Measurements from ENCODE around the gene ME3.
A peak's percentile ranks its signal among the peaks of the same experiment; 100 is the strongest.

ME3 gene

GRCh38 chr11:86702220-86702983, 30.0 kb upstream of the ME3 start:
- no peak for DNase-seq
- Mint-ChIP-seq H3K4me3 (no peak overlapping the region), H3K27ac (no peak overlapping the region), H3K4me1 (ENCODE audit: low read depth) (peaks cover 7% of the 10 kb centered on the region), H3K27me3 (peaks cover 13% of the 10 kb centered on the region), H3K9me3 (no peaks in the 10 kb centered on the region), H3K36me3 (ENCODE audit: low read depth) (no peaks in the 10 kb centered on the region)

- H3K9me3 Mint-ChIP-seq: no peaks in the 10 kb centered on the region
- H3K36me3 Mint-ChIP-seq (ENCODE audit: low read depth): no peaks in the 10 kb centered on the region
- no peak overlapping the region for H3K27ac Mint-ChIP-seq
- peaks cover 12% of the 10 kb centered on the region for H3K27me3 Mint-ChIP-seq
- peaks cover 7% of the 10 kb centered on the region for H3K4me1 Mint-ChIP-seq (ENCODE audit: low read depth)
- DNase-seq: no peak
- no peak overlapping the region for H3K4me3 Mint-ChIP-seq
Measured at GRCh38 chr11:86699040-86699791, 26.8 kb upstream of the ME3 start.

- no peak overlapping the region for H3K27ac Mint-ChIP-seq
- no peaks in the 10 kb centered on the region for H3K9me3 Mint-ChIP-seq
- H3K4me1 Mint-ChIP-seq (ENCODE audit: low read depth): peaks cover 7% of the 10 kb centered on the region
- no peaks in the 10 kb centered on the region for H3K36me3 Mint-ChIP-seq (ENCODE audit: low read depth)
- peaks cover 7% of the 10 kb centered on the region for H3K27me3 Mint-ChIP-seq
- DNase-seq: no peak
- no peak overlapping the region for H3K4me3 Mint-ChIP-seq
Measured at GRCh38 chr11:86698639-86699038, 26.2 kb upstream of the ME3 start.

GRCh38 chr11:86696451-86696850, 24.0 kb upstream of the ME3 start:
- Mint-ChIP-seq H3K36me3 (ENCODE audit: low read depth) (no peaks in the 10 kb centered on the region), H3K9me3 (no peaks in the 10 kb centered on the region), H3K27ac (no peak overlapping the region), H3K4me3 (no peak overlapping the region), H3K27me3 (peaks cover 13% of the 10 kb centered on the region), H3K4me1 (ENCODE audit: low read depth) (peaks cover 7% of the 10 kb centered on the region)
- DNase-seq: no peak

- Mint-ChIP-seq H3K36me3 (ENCODE audit: low read depth) (no peaks in the 10 kb centered on the region), H3K4me1 (ENCODE audit: low read depth) (peaks cover 7% of the 10 kb centered on the region), H3K27ac (no peak overlapping the region), H3K4me3 (no peak overlapping the region), H3K27me3 (peaks cover 13% of the 10 kb centered on the region), H3K9me3 (no peaks in the 10 kb centered on the region)
- no peak for DNase-seq
Measured at GRCh38 chr11:86696004-86696403, 23.6 kb upstream of the ME3 start.

DNA sequence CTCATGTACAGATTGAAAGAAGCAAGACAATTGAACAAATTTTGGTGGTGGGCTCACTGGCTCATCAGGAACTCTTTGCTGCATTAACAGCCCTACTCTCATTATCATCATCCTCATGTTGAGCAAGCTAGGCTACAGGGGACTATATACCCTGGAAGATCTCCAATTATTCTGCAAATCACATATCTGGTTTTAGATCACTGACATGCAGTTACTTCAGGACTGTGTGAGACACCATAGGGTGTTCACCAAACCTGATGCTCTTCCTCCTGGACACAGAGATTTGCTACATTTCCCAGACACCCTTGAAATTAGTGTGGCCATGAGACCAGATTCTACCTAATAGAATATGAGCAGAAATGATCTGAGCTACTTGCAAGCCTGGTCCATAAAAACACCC, 23.0 kb upstream of the ME3 start:
- no peak for DNase-seq
- no peak overlapping the region for H3K27ac Mint-ChIP-seq
- peaks cover 5% of the 10 kb centered on the region for H3K4me1 Mint-ChIP-seq (ENCODE audit: low read depth)
- H3K36me3 Mint-ChIP-seq (ENCODE audit: low read depth): no peaks in the 10 kb centered on the region
- no peaks in the 10 kb centered on the region for H3K9me3 Mint-ChIP-seq
- H3K27me3 Mint-ChIP-seq: peaks cover 13% of the 10 kb centered on the region
- no peak overlapping the region for H3K4me3 Mint-ChIP-seq

GRCh38 chr11:86693518-86693917, 21.1 kb upstream of the ME3 start:
- no peaks in the 10 kb centered on the region for H3K36me3 Mint-ChIP-seq (ENCODE audit: low read depth)
- peaks cover 13% of the 10 kb centered on the region for H3K27me3 Mint-ChIP-seq
- H3K4me3 Mint-ChIP-seq: no peak overlapping the region
- H3K4me1 Mint-ChIP-seq (ENCODE audit: low read depth): peaks cover 9% of the 10 kb centered on the region
- no peaks in the 10 kb centered on the region for H3K9me3 Mint-ChIP-seq
- no peak overlapping the region for H3K27ac Mint-ChIP-seq
- no peak for DNase-seq

- H3K4me3 Mint-ChIP-seq: no peak overlapping the region
- peaks cover 13% of the 10 kb centered on the region for H3K27me3 Mint-ChIP-seq
- DNase-seq: no peak
- H3K36me3 Mint-ChIP-seq (ENCODE audit: low read depth): no peaks in the 10 kb centered on the region
- peaks cover 16% of the 10 kb centered on the region for H3K4me1 Mint-ChIP-seq (ENCODE audit: low read depth)
- no peak overlapping the region for H3K27ac Mint-ChIP-seq
- no peaks in the 10 kb centered on the region for H3K9me3 Mint-ChIP-seq
Measured at GRCh38 chr11:86692746-86693145, 20.3 kb upstream of the ME3 start.

- Mint-ChIP-seq H3K9me3 (no peaks in the 10 kb centered on the region), H3K36me3 (ENCODE audit: low read depth) (no peaks in the 10 kb centered on the region), H3K27ac (no peak overlapping the region), H3K4me3 (no peak overlapping the region), H3K27me3 (peaks cover 13% of the 10 kb centered on the region), H3K4me1 (ENCODE audit: low read depth) (peaks cover 20% of the 10 kb centered on the region)
- no peak for DNase-seq
Measured at GRCh38 chr11:86692317-86692716, 19.9 kb upstream of the ME3 start.

DNA sequence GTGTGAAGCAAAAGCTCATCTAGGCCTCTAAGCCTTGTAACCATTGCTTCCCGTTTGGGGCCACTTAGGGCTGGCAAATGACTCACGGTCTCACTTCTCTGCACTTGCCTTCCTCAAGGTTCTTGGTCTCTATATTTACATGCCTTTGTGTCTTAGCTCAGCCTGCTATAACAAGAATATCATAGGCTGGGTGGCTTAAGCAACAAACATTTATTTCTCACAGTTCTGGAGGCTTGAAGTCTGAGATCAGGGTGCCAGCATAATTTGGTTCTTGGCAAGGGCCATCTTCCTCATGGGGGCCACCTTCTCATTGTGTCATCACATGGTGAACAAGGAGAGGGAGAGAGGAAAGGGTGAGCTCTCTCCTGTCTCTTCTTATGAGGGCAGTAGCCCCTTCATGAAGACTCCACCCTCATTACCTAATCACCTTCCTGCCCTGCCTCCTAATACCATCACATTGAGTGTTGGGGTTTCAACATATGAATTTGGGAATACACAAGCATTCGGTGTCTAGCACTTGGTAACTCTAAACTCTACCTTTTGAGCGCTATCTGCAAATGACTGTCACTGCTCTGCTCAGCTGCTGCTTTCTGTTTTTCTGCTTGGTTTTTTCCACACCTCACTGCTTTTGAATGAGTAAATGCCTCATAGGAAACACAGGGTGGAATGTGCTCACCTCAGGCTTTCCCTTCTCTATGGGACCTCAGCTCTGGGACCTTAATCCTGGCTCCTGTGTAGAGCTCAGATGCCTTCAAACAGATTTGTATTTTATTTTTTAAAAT, 16.2 kb upstream of the ME3 start:
- DNase-seq: no peak
- peak overlapping the region; percentile 91 for H3K27ac Mint-ChIP-seq
- no peaks in the 10 kb centered on the region for H3K9me3 Mint-ChIP-seq
- H3K36me3 Mint-ChIP-seq (ENCODE audit: low read depth): no peaks in the 10 kb centered on the region
- H3K4me3 Mint-ChIP-seq: peak overlapping the region; percentile 11
- H3K4me1 Mint-ChIP-seq (ENCODE audit: low read depth): peaks cover 28% of the 10 kb centered on the region
- peaks cover 6% of the 10 kb centered on the region for H3K27me3 Mint-ChIP-seq

- H3K27ac Mint-ChIP-seq: peak overlapping the region; percentile 91
- no peak overlapping the region for H3K4me3 Mint-ChIP-seq
- no peaks in the 10 kb centered on the region for H3K9me3 Mint-ChIP-seq
- H3K36me3 Mint-ChIP-seq (ENCODE audit: low read depth): no peaks in the 10 kb centered on the region
- H3K4me1 Mint-ChIP-seq (ENCODE audit: low read depth): peaks cover 28% of the 10 kb centered on the region
- peaks cover 4% of the 10 kb centered on the region for H3K27me3 Mint-ChIP-seq
- DNase-seq: no peak
Measured at GRCh38 chr11:86687185-86687778, 14.9 kb upstream of the ME3 start.

- no peak for DNase-seq
- Mint-ChIP-seq H3K4me3 (no peak overlapping the region), H3K4me1 (ENCODE audit: low read depth) (peaks cover 28% of the 10 kb centered on the region), H3K36me3 (ENCODE audit: low read depth) (no peaks in the 10 kb centered on the region), H3K27me3 (no peaks in the 10 kb centered on the region), H3K9me3 (no peaks in the 10 kb centered on the region), H3K27ac (peak overlapping the region; percentile 47)
Measured at GRCh38 chr11:86686531-86686930, 14.1 kb upstream of the ME3 start.

DNA sequence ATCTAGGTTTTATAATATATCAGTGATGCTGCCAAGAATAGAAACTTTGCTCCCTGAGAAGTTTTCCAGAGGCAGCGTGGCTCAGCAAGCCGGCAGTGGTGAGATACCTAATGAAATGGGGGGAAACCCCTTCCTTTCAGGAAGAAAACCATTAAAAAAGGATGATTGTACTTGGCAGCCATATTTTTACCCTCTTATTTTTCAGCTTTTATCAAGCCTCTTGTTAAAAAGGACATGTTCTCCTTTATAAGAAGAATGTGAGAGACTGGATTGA, 9.0 kb upstream of the ME3 start:
- no peaks in the 10 kb centered on the region for H3K9me3 Mint-ChIP-seq
- H3K27me3 Mint-ChIP-seq: no peaks in the 10 kb centered on the region
- no peaks in the 10 kb centered on the region for H3K4me1 Mint-ChIP-seq (ENCODE audit: low read depth)
- no peak overlapping the region for H3K27ac Mint-ChIP-seq
- no peaks in the 10 kb centered on the region for H3K36me3 Mint-ChIP-seq (ENCODE audit: low read depth)
- DNase-seq: no peak
- no peak overlapping the region for H3K4me3 Mint-ChIP-seq

DNA sequence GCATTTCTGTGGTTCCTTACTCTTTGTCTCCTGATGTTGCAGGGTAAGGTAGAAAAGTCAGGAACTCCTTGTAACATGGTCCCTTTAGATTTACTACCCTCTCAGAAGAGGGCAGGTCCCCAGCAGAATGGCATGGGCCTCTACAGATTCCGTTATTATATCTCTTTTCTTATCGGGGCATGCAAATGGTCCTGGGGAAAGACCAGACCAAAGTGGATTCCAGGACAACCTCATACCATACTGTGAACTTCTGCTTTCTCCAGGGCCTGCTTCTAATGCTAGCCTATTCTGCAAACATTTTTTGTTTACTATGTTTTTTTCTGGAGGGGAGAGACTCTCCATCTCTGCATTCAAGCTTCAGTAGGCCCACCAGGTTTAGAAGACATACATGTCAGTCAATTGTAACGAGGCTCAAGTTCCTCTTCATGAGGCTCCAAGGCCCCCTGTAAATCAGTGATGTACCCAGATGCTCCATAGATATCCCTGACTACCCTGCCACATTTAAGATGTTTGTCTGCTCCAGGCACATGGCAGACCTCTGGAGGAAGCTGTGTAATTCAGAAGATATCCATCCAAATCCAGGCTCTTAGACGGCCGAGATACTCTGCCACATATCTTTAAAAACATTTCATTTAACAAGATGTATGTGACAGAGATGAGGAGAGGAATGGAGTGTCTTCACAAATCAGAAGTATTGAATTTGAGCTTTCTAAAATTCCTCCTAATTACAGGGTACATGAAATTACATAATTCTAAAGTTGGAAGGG, 8.5 kb upstream of the ME3 start:
- no peak overlapping the region for H3K4me3 Mint-ChIP-seq
- H3K36me3 Mint-ChIP-seq (ENCODE audit: low read depth): no peaks in the 10 kb centered on the region
- no peak for DNase-seq
- no peaks in the 10 kb centered on the region for H3K4me1 Mint-ChIP-seq (ENCODE audit: low read depth)
- no peaks in the 10 kb centered on the region for H3K27me3 Mint-ChIP-seq
- no peaks in the 10 kb centered on the region for H3K9me3 Mint-ChIP-seq
- H3K27ac Mint-ChIP-seq: no peak overlapping the region
